Testis (tissue), 3 donors: ENCODE results near the gene KMT2A. TPM values are rescaled to one million over a fixed set of nuclear protein-coding genes. Genes with fewer than 3 reads are reported as not detected.
"Not testable (repeated sequence)": the region's sequence is repeated elsewhere in the genome, so short reads cannot be mapped to it uniquely, and the experiment has no call there.

ENCODE experiments used
- DNase-seq: peaks from one replicate; pipeline ENCODE4 v3.0.0-alpha.2; 2019
- H3K27ac ChIP-seq, 2 donors: fragments of 200-600 bp; sonication (generic); one replicate each; pipeline ENCODE4 v1.5.1; 2019
- H3K27me3 ChIP-seq: fragments of 200-600 bp; sonication (generic); one replicate; pipeline ENCODE4 v1.5.1; 2019
- H3K36me3 ChIP-seq: fragments of 200-600 bp; sonication (generic); one replicate; pipeline ENCODE4 v1.5.1; 2017; ENCODE audit warnings: low read depth; ENCODE audit errors: missing control alignments
- H3K4me1 ChIP-seq: fragments of 200-600 bp; sonication (generic); one replicate; pipeline ENCODE4 v1.5.1; 2019
- H3K4me3 ChIP-seq, 2 donors: fragments of 200-600 bp; sonication (generic); one replicate each; pipeline ENCODE4 v1.5.1; 2017 to 2019
- H3K9me3 ChIP-seq: fragments of 200-600 bp; sonication (generic); one replicate; pipeline ENCODE4 v1.5.1; 2017
- CTCF ChIP-seq, 3 experiments: fragments of 450-650 bp in 2 of 3; fragments of 200-600 bp in 1 of 3; sonication (generic) in 1 of 3; IDR thresholded peaks; one replicate each; pipeline ENCODE4 v1.5.1; 2016 to 2019; ENCODE audit warnings: antibody characterized with exemption in 3 of 3, mild to moderate bottlenecking in 2 of 3, moderate library complexity in 1 of 3
- POLR2A ChIP-seq: fragments of 450-650 bp; IDR thresholded peaks from one replicate; pipeline ENCODE4 v1.6.1; 2017; ENCODE audit warnings: antibody characterized with exemption, mild to moderate bottlenecking, moderate library complexity
- WGBS, 2 donors: methylation state at CpG; one replicate each; pipeline ENCODE4 v1.1.5; 2018; 5-methylcytosine and 5-hydroxymethylcytosine counted together
- intact Hi-C: fragments of 100-400 bp; cut with DNase I; formaldehyde crosslinking; loops from one replicate; pipeline ENCODE4 v1.15.1; 2023; ENCODE audit warnings: low total_unique reads
- polyA plus RNA-seq: library from polyadenylated mRNA; stranded (reverse); fragments of 350-450 nt; fragmentation: Illumina TruSeq; extraction: RNeasy Lipid Tissue Mini Kit (QIAGEN cat#74804); gene quantifications from one replicate; pipeline ENCODE4 v1.2.3, GENCODE V29; 2014; ENCODE audit warnings: low read depth, low replicate concordance; ENCODE audit not compliant: insufficient read depth
- total RNA-seq, 2 donors: library from RNA; depleted of rRNA; stranded (reverse); fragments of >200 nt; gene quantifications; one replicate each; pipeline ENCODE4 v1.2.3, GENCODE V29; 2016

Gene KMT2A
- total and polyA plus RNA-seq, 3 donors from 2014 or later = 22.7 to 107 (median 106) TPM

DNA sequence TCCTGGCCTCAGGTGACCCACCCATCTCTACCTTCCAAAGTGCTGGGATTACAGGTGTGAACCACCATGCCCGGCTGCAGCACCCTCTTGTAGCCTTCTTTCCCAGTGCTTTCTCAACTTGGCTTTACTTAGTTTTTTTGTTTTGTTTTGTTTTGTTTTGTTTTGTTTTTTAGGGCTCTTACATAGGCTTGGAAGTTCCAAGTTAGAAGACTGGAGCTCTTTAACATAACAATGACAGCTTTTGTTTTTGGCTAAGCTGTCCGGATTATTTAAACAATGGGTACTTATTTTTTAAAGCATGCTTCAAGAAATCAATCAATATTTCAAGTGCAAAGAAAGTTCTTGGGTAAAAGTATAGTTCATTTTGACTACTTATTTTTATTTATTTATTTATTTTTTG lies 25.9 kb downstream of the KMT2A start:
- 50 to 74% methylated on average over 2 of the region's 2 CpGs for WGBS, 2 donors
- H3K4me3 ChIP-seq = no peak overlapping the region
- intact Hi-C loops = no loop called here
- no peaks in the 10 kb centered on the region for H3K4me1 ChIP-seq
- TF ChIP-seq POLR2A (no peak), CTCF (IDR thresholded peaks at IDR 0.05) (no peak)
- no peaks in the 10 kb centered on the region for H3K27me3 ChIP-seq
- no peak for DNase-seq
- no peak overlapping the region for H3K27ac ChIP-seq
- no peaks in the 10 kb centered on the region for H3K36me3 ChIP-seq
- no peaks in the 10 kb centered on the region for H3K9me3 ChIP-seq

DNA sequence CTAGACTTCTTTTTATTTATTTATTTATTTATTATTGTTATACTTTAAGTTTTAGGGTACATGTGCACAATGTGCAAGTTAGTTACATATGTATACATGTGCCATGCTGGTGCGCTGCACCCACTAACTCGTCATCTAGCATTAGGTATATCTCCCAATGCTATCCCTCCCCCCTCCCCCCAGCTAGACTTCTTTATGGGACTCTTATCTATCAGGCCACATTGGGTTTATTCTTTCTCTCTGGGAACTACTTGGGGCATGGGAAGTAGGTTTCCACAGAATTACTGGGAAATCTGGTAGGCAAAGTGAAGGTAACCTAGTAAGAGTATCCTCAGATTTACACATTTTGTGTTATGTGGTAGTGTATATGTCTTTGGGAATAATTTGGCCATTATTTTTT lies 32.7 kb downstream of the KMT2A start:
- H3K9me3 ChIP-seq, DNase-seq, intact Hi-C loops, H3K27ac ChIP-seq, H3K36me3 ChIP-seq, H3K27me3 ChIP-seq, H3K4me3 ChIP-seq, H3K4me1 ChIP-seq: not testable (repeated sequence)
- 95% methylated on average over 2 of the region's 2 CpGs; no CpG with 5 or more reads in 1 of the 2 donors for WGBS, 2 donors

GRCh38 chr11:118471030-118471429 lies 34.7 kb downstream of the KMT2A start:
- H3K4me1 ChIP-seq = no peaks in the 10 kb centered on the region
- no peak for DNase-seq
- no peaks in the 10 kb centered on the region for H3K9me3 ChIP-seq
- H3K4me3 ChIP-seq = no peak overlapping the region
- intact Hi-C loops = no loop called here
- TF ChIP-seq POLR2A = no peak
- WGBS, 2 donors = 90 to 93% methylated on average over 2 of the region's 2 CpGs
- H3K27ac ChIP-seq = no peak overlapping the region
- no peaks in the 10 kb centered on the region for H3K36me3 ChIP-seq
- H3K27me3 ChIP-seq = no peaks in the 10 kb centered on the region

- intact Hi-C loops = no loop called here
- WGBS, 2 donors = 60 to 81% methylated on average over 6 of the region's 6 CpGs
- H3K4me1 ChIP-seq = no peaks in the 10 kb centered on the region
- no peaks in the 10 kb centered on the region for H3K9me3 ChIP-seq
- DNase-seq = no peak
- TF ChIP-seq CTCF (IDR thresholded peaks at IDR 0.05) = no peak
- no peak for TF ChIP-seq POLR2A
- no peaks in the 10 kb centered on the region for H3K27me3 ChIP-seq
- no peak overlapping the region for H3K4me3 ChIP-seq
- no peaks in the 10 kb centered on the region for H3K36me3 ChIP-seq
- H3K27ac ChIP-seq = no peak overlapping the region
These were observed 37.2 kb downstream of the KMT2A start for GRCh38 chr11:118473537-118473936.

GRCh38 chr11:118476676-118477075 lies 40.4 kb downstream of the KMT2A start:
- no peaks in the 10 kb centered on the region for H3K27me3 ChIP-seq
- H3K27ac ChIP-seq = no peak overlapping the region
- TF ChIP-seq CTCF (IDR thresholded peaks at IDR 0.05) (no peak), POLR2A (no peak)
- no peaks in the 10 kb centered on the region for H3K4me1 ChIP-seq
- intact Hi-C loops = no loop called here
- H3K36me3 ChIP-seq = no peaks in the 10 kb centered on the region
- H3K9me3 ChIP-seq = no peaks in the 10 kb centered on the region
- no peak overlapping the region for H3K4me3 ChIP-seq
- DNase-seq = no peak
- WGBS, 2 donors = 59 to 75% methylated on average over 7 of the region's 7 CpGs

- H3K4me3 ChIP-seq, H3K9me3 ChIP-seq, H3K36me3 ChIP-seq, H3K4me1 ChIP-seq, DNase-seq, intact Hi-C loops, H3K27ac ChIP-seq, H3K27me3 ChIP-seq: not testable (repeated sequence)
- 97% methylated on average over 1 of the region's 1 CpG for WGBS, 2 donors
These were observed 44.9 kb downstream of the KMT2A start for GRCh38 chr11:118481238-118481637.
